Measurements from ENCODE around the gene GRK1.

Gene GRK1

DNA sequence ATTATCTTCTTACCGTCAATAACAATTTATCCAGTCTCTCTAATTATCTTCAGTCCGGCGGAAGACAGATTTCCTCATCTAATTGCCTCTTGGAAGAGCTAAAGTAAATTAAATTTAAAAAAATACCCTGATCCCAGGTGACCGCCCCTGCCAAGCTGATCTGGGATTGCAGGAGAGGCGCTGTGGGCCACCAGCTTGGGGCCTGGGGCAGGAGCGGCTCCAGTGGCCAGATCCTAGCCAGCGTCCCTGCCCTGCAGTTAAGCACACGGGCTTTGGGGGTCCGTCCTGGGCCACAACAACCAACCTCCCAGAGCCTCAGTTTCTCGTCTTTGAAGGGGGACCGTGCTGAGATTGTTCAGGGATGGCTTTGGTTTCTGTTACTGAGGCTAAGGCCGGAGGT lies 79.7 kb downstream of the GRK1 start:
- H3K9me3 ChIP-seq (ENCODE audit: control insufficient read depth, insufficient read depth, low read depth, low read length) = no peaks in the 10 kb centered on the region
- ChIA-PET CTCF (no interaction called here), POLR2A (no interaction called here)
- no peak for TF ChIP-seq ZNF629 (tag by site-specific recombination; IDR thresholded peaks at IDR 0.05)
- TF ChIP-seq ZBTB7A (tag by site-specific recombination; IDR thresholded peaks at IDR 0.05; ENCODE audit: low read depth) = no peak
- no peak for TF ChIP-seq YY1 (tag by site-specific recombination; IDR thresholded peaks at IDR 0.05)
- H3K4me3 ChIP-seq (ENCODE audit: low read depth, low read length) = no peak overlapping the region
- H3K4me1 ChIP-seq (ENCODE audit: control insufficient read depth, insufficient read depth, low read length) = no peaks in the 10 kb centered on the region
- H3K27ac ChIP-seq (ENCODE audit: extremely low read depth, low read depth, low read length) = no peak overlapping the region
- no peaks in the 10 kb centered on the region for H3K36me3 ChIP-seq (ENCODE audit: control insufficient read depth in 2 of 2, insufficient read depth in 1 of 2, low read length in 2 of 2)

DNA sequence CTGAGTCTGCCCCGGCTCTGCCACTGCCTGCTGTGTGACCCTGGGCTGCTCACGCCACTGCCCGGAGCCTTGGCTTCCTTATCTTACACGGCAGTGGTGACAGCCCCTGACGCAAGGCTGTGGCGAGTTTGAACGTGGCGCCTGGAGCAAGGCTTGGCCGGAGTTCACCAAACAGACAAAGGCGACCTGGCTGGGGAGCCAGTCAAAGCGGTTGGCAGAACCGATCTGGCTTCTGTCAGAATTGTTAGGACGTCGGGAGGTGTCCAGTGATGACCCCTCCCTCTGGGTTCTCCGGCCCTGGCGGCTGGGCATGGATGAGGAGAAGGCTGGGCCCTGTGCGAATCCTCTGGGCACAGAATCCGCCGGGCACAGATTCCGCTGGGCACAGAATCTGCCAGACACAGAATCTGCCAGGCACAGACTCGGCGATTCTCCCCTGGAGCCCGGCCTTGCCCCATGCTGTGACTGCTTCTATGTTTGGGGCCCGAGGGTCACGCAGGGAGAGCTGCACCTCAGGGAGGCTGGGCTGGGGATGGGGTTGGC lies 80.3 kb downstream of the GRK1 start:
- TF ChIP-seq ZIC2 (tag by site-specific recombination; IDR thresholded peaks at IDR 0.05) = 0 out of 2 replicates have a peak, but pooled peaks have one; percentile 11
- TF ChIP-seq ZNF571 (tag by site-specific recombination; IDR thresholded peaks at IDR 0.05) = no peak
- H3K4me3 ChIP-seq (ENCODE audit: low read depth, low read length) = no peak overlapping the region
- ChIA-PET POLR2A (no interaction called here), CTCF (no interaction called here)
- no peak overlapping the region for H3K27ac ChIP-seq (ENCODE audit: extremely low read depth, low read depth, low read length)
- no peaks in the 10 kb centered on the region for H3K4me1 ChIP-seq (ENCODE audit: control insufficient read depth, insufficient read depth, low read length)
- no peaks in the 10 kb centered on the region for H3K9me3 ChIP-seq (ENCODE audit: control insufficient read depth, insufficient read depth, low read depth, low read length)
- no peaks in the 10 kb centered on the region for H3K36me3 ChIP-seq (ENCODE audit: control insufficient read depth in 2 of 2, insufficient read depth in 1 of 2, low read length in 2 of 2)

DNA sequence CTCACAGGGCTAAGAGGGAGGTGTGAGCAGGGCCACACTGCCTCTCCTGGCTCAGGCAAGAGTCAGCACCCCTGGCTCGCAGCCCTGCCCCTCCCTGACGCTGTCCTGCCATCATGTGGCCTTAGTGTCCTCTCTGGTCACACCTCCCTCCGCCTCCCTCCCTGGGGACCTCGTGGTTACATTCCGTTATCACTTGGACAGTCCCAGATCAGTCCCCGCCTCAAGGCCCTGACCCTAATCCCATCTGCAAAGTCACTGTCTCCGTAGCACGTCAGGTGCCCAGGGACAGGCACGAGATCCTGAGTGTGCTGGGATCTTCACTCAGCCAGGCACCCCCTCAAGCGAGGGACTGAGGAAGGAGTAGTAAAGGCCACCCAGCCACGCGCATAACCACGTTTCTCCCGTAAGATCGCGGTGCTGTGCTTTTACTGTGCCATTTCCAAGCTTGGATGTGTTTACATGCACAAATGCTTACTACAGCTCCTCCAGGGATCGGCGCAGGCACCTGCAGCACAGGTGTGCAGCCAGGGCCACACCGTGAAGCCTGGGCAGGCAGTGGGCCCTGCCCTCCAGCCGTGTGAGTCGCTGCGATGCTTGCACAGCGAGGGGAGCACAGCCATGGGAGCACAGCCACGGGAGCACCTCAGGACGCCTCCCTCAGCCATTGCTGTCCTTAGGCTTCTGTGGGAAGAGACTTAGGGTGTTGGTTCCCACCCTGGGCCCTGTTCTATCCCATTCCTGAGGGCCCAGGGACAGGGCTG lies 81.3 kb downstream of the GRK1 start:
- no peak overlapping the region for H3K27ac ChIP-seq (ENCODE audit: extremely low read depth, low read depth, low read length)
- no peaks in the 10 kb centered on the region for H3K36me3 ChIP-seq (ENCODE audit: control insufficient read depth in 2 of 2, insufficient read depth in 1 of 2, low read length in 2 of 2)
- CTCF ChIA-PET = no interaction called here
- H3K4me1 ChIP-seq (ENCODE audit: control insufficient read depth, insufficient read depth, low read length) = no peaks in the 10 kb centered on the region
- no peak for TF ChIP-seq KLF16 (tag by site-specific recombination; IDR thresholded peaks at IDR 0.05)
- TF ChIP-seq ZXDB (tag by site-specific recombination; IDR thresholded peaks at IDR 0.05) = no peak
- no peak for TF ChIP-seq ZNF677 (tag by site-specific recombination; IDR thresholded peaks at IDR 0.05)
- no peak for TF ChIP-seq ZNF140 (tag by site-specific recombination; IDR thresholded peaks at IDR 0.05)
- TF ChIP-seq EGR2 (tag by site-specific recombination; IDR thresholded peaks at IDR 0.05; ENCODE audit: low read depth) = no peak
- TF ChIP-seq, protein P1, sequence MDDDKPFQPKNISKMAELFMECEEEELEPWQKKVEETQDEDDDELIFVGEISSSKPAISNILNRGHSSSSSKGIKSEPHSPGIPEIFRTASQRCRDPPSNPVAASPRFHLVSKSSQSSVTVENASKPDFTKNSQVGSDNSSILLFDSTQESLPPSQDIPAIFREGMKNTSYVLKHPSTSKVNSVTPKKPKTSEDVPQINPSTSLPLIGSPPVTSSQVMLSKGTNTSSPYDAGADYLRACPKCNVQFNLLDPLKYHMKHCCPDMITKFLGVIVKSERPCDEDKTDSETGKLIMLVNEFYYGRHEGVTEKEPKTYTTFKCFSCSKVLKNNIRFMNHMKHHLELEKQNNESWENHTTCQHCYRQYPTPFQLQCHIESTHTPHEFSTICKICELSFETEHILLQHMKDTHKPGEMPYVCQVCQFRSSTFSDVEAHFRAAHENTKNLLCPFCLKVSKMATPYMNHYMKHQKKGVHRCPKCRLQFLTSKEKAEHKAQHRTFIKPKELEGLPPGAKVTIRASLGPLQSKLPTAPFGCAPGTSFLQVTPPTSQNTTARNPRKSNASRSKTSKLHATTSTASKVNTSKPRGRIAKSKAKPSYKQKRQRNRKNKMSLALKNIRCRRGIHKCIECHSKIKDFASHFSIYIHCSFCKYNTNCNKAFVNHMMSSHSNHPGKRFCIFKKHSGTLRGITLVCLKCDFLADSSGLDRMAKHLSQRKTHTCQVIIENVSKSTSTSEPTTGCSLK (tag by site-specific recombination; IDR thresholded peaks at IDR 0.05) = no peak
- TF ChIP-seq, protein P2, sequence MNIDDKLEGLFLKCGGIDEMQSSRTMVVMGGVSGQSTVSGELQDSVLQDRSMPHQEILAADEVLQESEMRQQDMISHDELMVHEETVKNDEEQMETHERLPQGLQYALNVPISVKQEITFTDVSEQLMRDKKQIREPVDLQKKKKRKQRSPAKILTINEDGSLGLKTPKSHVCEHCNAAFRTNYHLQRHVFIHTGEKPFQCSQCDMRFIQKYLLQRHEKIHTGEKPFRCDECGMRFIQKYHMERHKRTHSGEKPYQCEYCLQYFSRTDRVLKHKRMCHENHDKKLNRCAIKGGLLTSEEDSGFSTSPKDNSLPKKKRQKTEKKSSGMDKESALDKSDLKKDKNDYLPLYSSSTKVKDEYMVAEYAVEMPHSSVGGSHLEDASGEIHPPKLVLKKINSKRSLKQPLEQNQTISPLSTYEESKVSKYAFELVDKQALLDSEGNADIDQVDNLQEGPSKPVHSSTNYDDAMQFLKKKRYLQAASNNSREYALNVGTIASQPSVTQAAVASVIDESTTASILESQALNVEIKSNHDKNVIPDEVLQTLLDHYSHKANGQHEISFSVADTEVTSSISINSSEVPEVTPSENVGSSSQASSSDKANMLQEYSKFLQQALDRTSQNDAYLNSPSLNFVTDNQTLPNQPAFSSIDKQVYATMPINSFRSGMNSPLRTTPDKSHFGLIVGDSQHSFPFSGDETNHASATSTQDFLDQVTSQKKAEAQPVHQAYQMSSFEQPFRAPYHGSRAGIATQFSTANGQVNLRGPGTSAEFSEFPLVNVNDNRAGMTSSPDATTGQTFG (tag by site-specific recombination; IDR thresholded peaks at IDR 0.05; ENCODE audit: borderline replicate concordance) = no peak
- TF ChIP-seq ZNF501 (tag by site-specific recombination; IDR thresholded peaks at IDR 0.05) = no peak
- no peak overlapping the region for H3K4me3 ChIP-seq (ENCODE audit: low read depth, low read length)
- H3K9me3 ChIP-seq (ENCODE audit: control insufficient read depth, insufficient read depth, low read depth, low read length) = no peaks in the 10 kb centered on the region
- POLR2A ChIA-PET = no interaction called here

Data from HEK293 (cell line).